ENCODE measurements around the gene GALP.
"Not testable (repeated sequence)": the region's sequence is repeated elsewhere in the genome, so short reads cannot be mapped to it uniquely, and the experiment has no call there.

GALP gene

DNA sequence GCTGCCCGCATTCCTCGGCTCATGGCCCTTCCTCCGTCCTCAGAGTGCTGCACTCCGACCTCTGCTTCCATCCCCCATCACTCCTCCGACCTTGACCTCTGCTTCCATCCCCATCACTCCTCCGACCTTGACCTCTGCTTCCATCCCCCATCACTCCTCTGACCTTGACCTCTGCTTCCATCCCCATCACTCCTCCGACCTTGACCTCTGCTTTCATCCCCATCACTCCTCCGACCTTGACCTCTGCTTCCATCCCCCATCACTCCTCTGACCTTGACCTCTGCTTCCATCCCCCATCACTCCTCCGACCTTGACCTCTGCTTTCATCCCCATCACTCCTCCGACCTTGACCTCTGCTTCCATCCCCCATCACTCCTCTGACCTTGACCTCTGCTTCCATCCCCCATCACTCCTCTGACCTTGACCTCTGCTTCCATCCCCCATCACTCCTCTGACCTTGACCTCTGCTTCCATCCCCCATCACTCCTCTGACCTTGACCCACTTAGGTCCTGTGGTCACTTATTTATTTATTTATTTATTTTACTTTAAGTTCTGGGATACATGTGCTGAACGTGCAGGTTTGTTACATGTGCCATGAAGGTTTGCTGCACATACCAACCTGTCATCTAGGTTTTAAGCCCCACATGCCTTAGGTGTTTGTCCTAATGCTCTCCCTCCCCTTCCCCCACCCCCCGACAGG lies 26.7 kb upstream of the GALP start:
- not testable (repeated sequence) for DNase-seq

DNA sequence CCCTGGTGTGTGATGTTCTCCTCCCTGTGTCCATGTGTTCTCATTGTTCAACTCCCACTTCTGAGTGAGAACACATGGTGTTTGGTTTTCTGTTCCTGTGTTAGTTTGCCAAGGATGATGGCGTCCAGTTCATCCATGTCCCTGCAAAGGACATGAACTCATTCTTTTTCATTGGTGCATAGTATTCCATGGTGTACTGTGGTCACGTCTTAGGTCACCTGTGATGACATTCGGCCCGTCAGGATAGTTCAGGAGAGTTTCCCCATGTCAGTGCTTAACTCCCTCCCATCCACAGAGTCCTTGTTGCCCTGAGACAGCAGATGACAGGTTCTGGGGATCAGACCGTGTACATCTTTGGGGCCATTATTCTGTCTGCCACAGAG lies 26.2 kb upstream of the GALP start:
- DNase-seq: no peak

DNA sequence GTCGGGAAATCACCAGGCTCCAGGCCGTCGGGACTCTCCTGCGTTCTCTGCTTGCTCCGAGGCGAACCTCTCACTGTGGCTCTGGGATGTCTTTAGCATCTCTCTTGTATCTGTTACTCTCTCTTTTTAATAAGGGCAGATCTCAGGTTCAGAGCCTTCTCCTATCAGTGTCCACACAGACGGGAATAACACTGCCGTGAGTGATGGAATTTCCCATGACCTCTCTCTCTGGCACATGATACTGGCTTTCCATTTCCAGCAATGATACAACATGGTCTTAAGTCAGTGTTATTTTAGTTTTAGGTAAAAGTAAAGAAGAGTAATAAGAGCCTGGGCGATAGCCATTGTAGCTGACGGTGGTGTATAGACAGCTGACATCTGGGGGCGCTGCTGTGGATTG lies 25.4 kb upstream of the GALP start:
- no peak for DNase-seq

DNA sequence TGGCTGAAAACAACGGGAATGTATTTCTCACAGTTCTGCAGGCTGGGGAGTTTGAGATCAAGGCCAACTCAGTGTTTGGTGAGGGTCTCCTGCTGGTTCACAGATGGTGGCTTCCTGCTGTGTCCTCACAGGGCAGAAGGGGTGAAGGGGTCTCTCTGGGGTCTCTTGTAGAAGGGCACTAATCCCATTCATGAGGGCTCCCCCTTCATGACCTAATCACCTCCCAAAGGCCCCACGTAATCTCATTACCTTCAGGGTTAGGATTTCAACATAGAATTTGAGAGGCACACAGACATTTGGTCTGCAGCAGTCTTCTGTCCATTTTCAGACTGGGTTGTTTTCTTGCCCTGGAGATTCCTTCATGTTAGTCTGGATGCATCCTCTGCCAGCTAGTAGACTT lies 23.2 kb upstream of the GALP start:
- DNase-seq: no peak

DNA sequence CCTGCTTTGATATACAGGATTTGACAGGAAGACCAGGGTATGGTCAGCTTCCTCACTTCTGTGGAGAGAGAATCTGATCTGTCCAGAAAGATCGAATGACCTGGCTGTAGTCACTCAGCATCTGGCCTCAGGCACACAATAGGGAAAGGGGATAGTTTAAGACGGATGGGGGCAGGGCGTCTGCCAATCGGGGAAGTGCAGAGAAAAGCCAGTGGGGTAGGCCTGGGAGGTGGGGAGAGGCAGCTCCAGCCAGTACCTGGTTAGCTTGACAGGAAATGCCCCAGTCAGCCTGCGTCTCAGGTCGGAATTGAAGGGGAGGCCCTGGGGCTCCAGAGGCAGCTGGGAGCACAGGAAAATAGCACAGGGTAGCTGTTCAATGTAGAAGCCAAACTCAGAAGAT lies 22.3 kb upstream of the GALP start:
- no peak for DNase-seq

GRCh38 chr19:56155124-56155687 lies 20.6 kb upstream of the GALP start:
- no peak for DNase-seq

DNA sequence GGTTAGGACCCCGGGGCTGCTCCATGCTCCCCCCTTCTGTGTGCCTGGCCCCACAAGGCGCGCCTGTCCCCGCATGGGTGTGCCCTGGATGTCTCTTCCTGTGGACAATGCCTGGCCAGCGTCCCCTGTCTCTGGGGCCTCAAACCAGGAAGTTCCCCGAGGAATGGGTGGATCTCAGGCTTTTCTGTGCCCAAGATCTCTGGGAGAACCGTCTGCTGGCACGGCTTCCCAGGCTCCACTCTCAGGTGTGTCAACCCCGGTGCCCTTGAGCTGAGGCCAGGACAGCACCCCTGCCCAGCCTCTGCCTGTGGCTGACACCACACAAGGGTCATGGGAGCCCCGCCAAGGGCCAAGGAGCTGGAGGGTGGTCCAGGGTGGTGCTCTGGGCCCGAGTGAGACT lies 19.0 kb upstream of the GALP start:
- DNase-seq: no peak

- DNase-seq: no peak
Measured at GRCh38 chr19:56158170-56158757, 17.5 kb upstream of the GALP start.

GRCh38 chr19:56159009-56159559 lies 16.7 kb upstream of the GALP start:
- DNase-seq: no peak

- no peak for DNase-seq
Measured at GRCh38 chr19:56159622-56160271, 16.1 kb upstream of the GALP start.

DNA sequence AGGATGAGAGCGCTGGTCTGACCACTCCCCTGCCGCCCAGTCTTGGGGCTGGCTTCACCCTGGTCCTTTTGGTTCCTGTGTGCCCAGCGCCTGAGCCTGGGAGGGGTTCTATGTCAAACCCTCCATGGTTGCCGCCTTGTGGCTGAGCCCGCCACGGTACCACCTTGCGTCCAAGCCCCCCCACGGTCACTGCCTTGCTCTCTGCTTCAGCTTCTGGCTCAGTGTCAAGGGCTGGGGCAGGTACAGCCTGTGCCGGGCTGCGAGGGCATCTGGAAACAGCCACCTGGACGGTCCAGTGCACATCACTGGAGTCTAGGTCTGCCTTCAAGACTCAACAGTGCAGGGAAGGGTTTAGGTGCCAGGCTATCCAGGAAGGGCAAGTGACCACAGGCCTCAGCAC lies 14.3 kb upstream of the GALP start:
- no peak for DNase-seq

- no peak for DNase-seq
Measured at GRCh38 chr19:56162258-56162657, 13.6 kb upstream of the GALP start.

GRCh38 chr19:56163097-56163496 lies 12.7 kb upstream of the GALP start:
- DNase-seq: no peak

GRCh38 chr19:56167064-56167578 lies 8.7 kb upstream of the GALP start:
- DNase-seq: no peak

DNA sequence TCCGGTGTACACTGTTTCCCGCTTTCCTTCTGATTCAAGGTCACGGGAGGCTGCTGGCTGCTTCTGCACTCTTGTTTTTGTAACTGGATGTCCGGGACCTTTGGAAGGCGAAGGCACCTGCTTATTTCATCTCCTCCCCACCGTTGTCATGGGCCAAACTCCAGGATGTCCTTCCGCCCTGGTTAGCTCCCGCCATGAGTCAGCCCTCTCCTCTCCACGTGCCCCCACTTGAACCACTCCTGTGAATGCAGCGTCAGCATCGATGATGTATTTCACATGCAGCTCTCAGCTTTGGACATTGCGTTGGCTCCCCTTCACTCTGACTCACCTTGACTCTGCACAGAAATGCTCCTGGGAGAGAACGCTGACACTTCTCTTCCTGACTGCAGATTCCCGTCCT lies 5.5 kb upstream of the GALP start:
- no peak for DNase-seq

- DNase-seq: no peak
Measured at GRCh38 chr19:56174086-56174485, 1.7 kb upstream of the GALP start.

DNA sequence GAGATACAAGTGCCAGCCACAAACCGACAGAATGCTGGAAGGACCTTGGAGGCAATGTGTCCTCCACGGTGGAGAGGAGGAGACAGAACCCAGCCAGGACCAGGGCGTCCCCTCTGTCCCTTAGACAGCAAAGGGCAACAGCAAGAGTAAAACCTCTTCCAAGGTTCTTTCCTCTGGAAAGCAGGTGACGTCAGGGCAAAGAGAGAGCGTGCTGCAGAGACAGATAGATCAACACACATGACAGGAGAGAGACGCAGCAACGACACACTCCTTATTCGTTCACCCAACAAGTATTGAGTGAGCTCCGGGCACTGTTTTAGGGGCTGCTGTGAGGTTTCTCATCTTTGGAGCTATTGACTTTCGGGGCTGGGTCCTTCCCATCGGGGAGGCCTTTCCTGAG lies 1.3 kb upstream of the GALP start:
- no peak for DNase-seq

DNA sequence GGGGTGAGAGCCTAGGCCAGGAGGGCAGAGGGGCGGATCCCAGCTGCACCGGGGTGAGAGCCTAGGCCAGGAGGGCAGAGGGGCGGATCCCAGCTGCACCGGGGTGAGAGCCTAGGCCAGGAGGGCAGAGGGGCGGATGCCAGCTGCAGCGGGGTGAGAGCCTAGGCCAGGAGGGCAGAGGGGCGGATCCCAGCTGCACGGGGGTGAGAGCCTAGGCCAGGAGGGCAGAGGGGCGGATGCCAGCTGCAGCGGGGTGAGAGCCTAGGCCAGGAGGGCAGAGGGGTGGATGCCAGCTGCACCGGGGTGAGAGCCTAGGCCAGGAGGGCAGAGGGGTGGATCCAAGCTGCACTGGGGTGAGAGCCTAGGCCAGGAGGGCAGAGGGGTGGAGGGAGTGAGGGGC lies 502 bp downstream of the GALP start:
- DNase-seq: not testable (repeated sequence)

GRCh38 chr19:56176881-56177280 lies 1.1 kb downstream of the GALP start:
- DNase-seq: no peak

DNA sequence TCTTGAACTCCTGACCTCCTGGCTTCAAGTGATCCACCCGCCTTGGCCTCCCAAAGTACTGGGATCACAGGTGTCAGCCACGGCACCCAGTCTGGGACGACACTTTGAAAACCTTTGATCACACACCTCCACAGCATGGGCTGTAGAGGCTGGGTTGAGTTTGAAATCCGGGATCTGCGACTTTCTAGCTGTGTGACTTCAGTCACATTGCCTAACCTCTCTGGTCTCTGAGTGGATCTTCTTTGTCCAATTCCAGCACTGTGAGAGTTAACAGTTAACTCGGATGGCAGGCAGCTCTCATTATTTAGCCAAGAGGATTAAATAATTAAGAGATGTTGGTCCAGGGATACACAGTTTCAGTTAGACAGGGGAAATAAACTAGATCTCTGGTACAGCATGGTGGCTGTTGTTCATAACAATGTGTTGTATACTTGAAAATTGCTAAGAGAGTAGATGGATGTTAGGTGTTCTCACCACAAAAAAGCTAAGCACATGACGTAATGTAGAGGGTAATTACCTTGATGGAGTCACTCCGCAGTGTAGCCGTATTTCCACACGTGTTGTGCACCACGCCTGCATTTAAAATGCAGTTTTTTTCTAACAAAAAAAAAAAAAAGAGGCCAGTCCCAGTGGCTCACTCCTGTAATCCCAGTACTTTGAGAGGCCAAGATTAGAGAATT lies 1.9 kb downstream of the GALP start:
- DNase-seq: no peak

GRCh38 chr19:56189785-56190184 lies 14.0 kb downstream of the GALP start:
- no peak for DNase-seq

DNA sequence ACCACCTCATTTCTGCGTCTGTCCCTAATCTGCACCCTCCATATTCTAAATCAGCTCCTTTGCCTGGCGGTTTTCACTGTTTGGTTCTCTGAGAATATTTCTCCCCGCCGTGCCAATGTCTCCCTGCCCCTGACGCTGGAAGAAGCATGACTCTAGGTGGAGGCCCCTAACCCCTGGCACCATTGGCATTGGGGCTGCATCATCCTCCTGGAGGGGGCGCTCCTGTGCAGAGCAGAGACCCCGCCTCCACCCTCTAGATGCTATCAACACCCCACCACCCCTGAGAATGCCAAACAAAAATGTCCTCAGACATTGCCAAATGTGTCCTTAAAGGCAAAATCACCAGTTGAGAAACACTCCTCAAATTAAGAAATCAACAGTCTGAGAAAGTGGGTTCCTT lies 15.3 kb downstream of the GALP start:
- no peak for DNase-seq

- DNase-seq: no peak
Measured at GRCh38 chr19:56191711-56192110, 15.9 kb downstream of the GALP start.

Measured in NCI-H187 treated with DMSO at 0.1 percent for 48 hours (cell line).